HCT116 (cell line): Measurements from ENCODE around the gene C12orf43. TPM values are rescaled to one million over a fixed set of nuclear protein-coding genes. Genes with fewer than 3 reads are reported as not detected.

Experiments
- ATAC-seq: fragments of 200-7000 bp; cut with Tn5 transposase; 2 replicates; pipeline ENCODE4 v1.9.1; 2020; ENCODE audit warnings: mild to moderate bottlenecking, moderate library complexity
- BruUV-seq: library from RNA; stranded (reverse); fragments of 400-500 nt; replicated peaks from 2 replicates; lab custom pipeline; 2021; lab: Mats Ljungman, UMichigan
- CTCF ChIA-PET: fragments of 300-600 bp; sonication (Branson Sonifier 250); formaldehyde crosslinking; loops from one replicate; lab custom pipeline; 2021; ENCODE audit warnings: antibody characterized with exemption; lab: Charles Lee
- POLR2A ChIA-PET: fragments of 300-600, 350-600 bp; sonication (Branson Sonifier 250); formaldehyde crosslinking; loops from one replicate; lab custom pipeline; 2021; ENCODE audit warnings: antibody characterized with exemption; lab: Charles Lee
- RAD21 ChIA-PET, 2 experiments: fragments of 300-600 bp; sonication (Branson Sonifier 250); formaldehyde crosslinking; loops; one replicate each; lab custom pipeline; 2023; ENCODE audit warnings: low total read pairs in 2 of 2; ENCODE audit not compliant: uncharacterized antibody in 2 of 2, unreplicated experiment in 2 of 2, low non-redundant PET in 1 of 2; lab: Charles Lee
- DNase-seq: peaks from one replicate; pipeline ENCODE4 v3.0.0-alpha.2; 2010; ENCODE audit warnings: low read depth, low spot score
- H2AFZ ChIP-seq: fragments of 200-600 bp; shearing (Covaris generic), sonication (generic); 2 replicates; pipeline ENCODE4 v1.6.1; 2017; ENCODE audit warnings: low read depth, mixed run types, mixed read lengths, antibody characterized with exemption, low read length; ENCODE audit not compliant: poor library complexity, severe bottlenecking
- H3K27ac ChIP-seq: 2 replicates; pipeline ENCODE4 v1.5.1; 2012; ENCODE audit warnings: low read depth, low read length
- H3K27me3 ChIP-seq: fragments of 200-600 bp; sonication (generic); 2 replicates; pipeline ENCODE4 v1.6.1; 2016; ENCODE audit warnings: mixed run types, low read length, mixed read lengths; ENCODE audit not compliant: insufficient read depth
- H3K36me3 ChIP-seq, 2 experiments: fragments of 200-500 bp in 1 of 2; fragments of 200-600 bp in 1 of 2; sonication (Bioruptor generic) in 1 of 2; sonication (generic) in 1 of 2; 2 replicates each; pipeline versions ENCODE4 v1.5.1 to v1.6.1; 2014 to 2016; ENCODE audit warnings: low read length in 2 of 2, inconsistent platforms in 1 of 2, mixed read lengths in 1 of 2, mixed run types in 1 of 2; ENCODE audit not compliant: insufficient read depth in 2 of 2, control insufficient read depth in 1 of 2
- H3K4me1 ChIP-seq, 2 experiments: fragments of 200-600 bp in 1 of 2; sonication (generic) in 1 of 2; 2 replicates each; pipeline versions ENCODE4 v1.5.1 to v1.6.1; 2012 to 2017; ENCODE audit warnings: low read length in 2 of 2, inconsistent platforms in 1 of 2, mild to moderate bottlenecking in 1 of 2, mixed read lengths in 1 of 2, mixed run types in 1 of 2, moderate library complexity in 1 of 2; ENCODE audit not compliant: insufficient read depth in 2 of 2, control insufficient read depth in 1 of 2
- H3K4me2 ChIP-seq: fragments of 200-600 bp; sonication (generic); 2 replicates; pipeline ENCODE4 v1.6.1; 2017; ENCODE audit warnings: mixed run types, low read length, mixed read lengths
- H3K4me3 ChIP-seq, 2 experiments: fragments of 200-600 bp in 1 of 2; sonication (generic) in 1 of 2; replicated peaks in 1 of 2; 2 replicates each; pipeline ENCODE4 v1.5.1; 2011 to 2016; ENCODE audit warnings: low read length in 2 of 2, control low read depth in 1 of 2, low read depth in 1 of 2, mild to moderate bottlenecking in 1 of 2, mixed read lengths in 1 of 2, mixed run types in 1 of 2
- H3K79me2 ChIP-seq: fragments of 200-600 bp; sonication (generic); 2 replicates; pipeline ENCODE4 v1.6.1; 2017; ENCODE audit warnings: mild to moderate bottlenecking, mixed run types, low read length, moderate library complexity, mixed read lengths; ENCODE audit not compliant: insufficient read depth
- H3K9ac ChIP-seq: fragments of 200-600 bp; sonication (generic); 2 replicates; pipeline ENCODE4 v1.6.1; 2016; ENCODE audit warnings: low read length, mixed read lengths
- H3K9me2 ChIP-seq: fragments of 200-600 bp; sonication (generic), shearing (Covaris generic); 2 replicates; pipeline ENCODE4 v1.6.1; 2017; ENCODE audit warnings: mixed run types, mild to moderate bottlenecking, moderate library complexity; ENCODE audit not compliant: insufficient read depth
- H3K9me3 ChIP-seq, 2 experiments: fragments of 200-500 bp in 1 of 2; fragments of 200-600 bp in 1 of 2; sonication (Bioruptor generic) in 1 of 2; sonication (generic) in 1 of 2; 2 replicates each; pipeline ENCODE4 v1.6.1; 2014 to 2017; ENCODE audit warnings: low read length in 2 of 2, mixed read lengths in 2 of 2, inconsistent platforms in 1 of 2, low read depth in 1 of 2, mild to moderate bottlenecking in 1 of 2, mixed run types in 1 of 2, moderate library complexity in 1 of 2; ENCODE audit not compliant: control insufficient read depth in 1 of 2, insufficient read depth in 1 of 2
- H4K20me1 ChIP-seq: fragments of 200-600 bp; sonication (generic), shearing (Covaris generic); 2 replicates; pipeline ENCODE4 v1.6.1; 2017; ENCODE audit warnings: mixed run types, mild to moderate bottlenecking, moderate library complexity; ENCODE audit not compliant: insufficient read depth
- EGR1 ChIP-seq: IDR thresholded peaks from 2 replicates; pipeline ENCODE4 v1.6.1; 2012; ENCODE audit warnings: low read depth
- ELF1 ChIP-seq: IDR thresholded peaks from 2 replicates; pipeline ENCODE4 v1.6.1; 2012; ENCODE audit warnings: low read depth, borderline replicate concordance
- EZH2 ChIP-seq: fragments of 200-600 bp; sonication (generic); IDR thresholded peaks from 2 replicates; pipeline ENCODE4 v1.6.1; 2017; ENCODE audit warnings: antibody characterized with exemption, mixed run types
- EZH2phosphoT487 ChIP-seq: fragments of 200-600 bp; IDR thresholded peaks from 2 replicates; pipeline ENCODE4 v1.6.1; 2018; ENCODE audit warnings: antibody characterized with exemption, borderline replicate concordance
- FOSL1 ChIP-seq: IDR thresholded peaks from 2 replicates; pipeline ENCODE4 v1.6.1; 2012; ENCODE audit warnings: low read depth
- JUND ChIP-seq: IDR thresholded peaks from 2 replicates; pipeline ENCODE4 v1.6.1; 2012
- POLR2AphosphoS5 ChIP-seq: IDR thresholded peaks from 2 replicates; pipeline ENCODE4 v1.6.1; 2011; ENCODE audit warnings: mild to moderate bottlenecking, low read depth, low read length, moderate library complexity
- RAD21 ChIP-seq: IDR thresholded peaks from 2 replicates; pipeline ENCODE4 v1.6.1; 2012; ENCODE audit warnings: low read depth, mild to moderate bottlenecking
- SIN3A ChIP-seq: IDR thresholded peaks from 2 replicates; pipeline ENCODE4 v1.6.1; 2012; ENCODE audit warnings: low read depth
- SP1 ChIP-seq: IDR thresholded peaks from 2 replicates; pipeline ENCODE4 v1.6.1; 2012; ENCODE audit warnings: low read depth
- SRF ChIP-seq: IDR thresholded peaks from 2 replicates; pipeline ENCODE4 v1.6.1; 2012; ENCODE audit warnings: low read depth
- TCF7L2 ChIP-seq: IDR thresholded peaks from 2 replicates; pipeline ENCODE4 v1.7.0; 2011; ENCODE audit warnings: borderline replicate concordance, inconsistent platforms; ENCODE audit not compliant: insufficient read depth, insufficient read length; ENCODE audit errors: extremely low read depth
- YY1 ChIP-seq: IDR thresholded peaks from 2 replicates; pipeline ENCODE4 v1.6.1; 2011; ENCODE audit warnings: low read length, low read depth, moderate library complexity, mild to moderate bottlenecking; ENCODE audit not compliant: insufficient replicate concordance; ENCODE audit errors: extremely low read depth
- ZNF274 ChIP-seq: fragments of 200-500 bp; sonication (Bioruptor generic); IDR thresholded peaks from 2 replicates; pipeline ENCODE4 v1.6.1; 2014; ENCODE audit warnings: mild to moderate bottlenecking, low read depth, low read length, inconsistent platforms
- intact Hi-C: fragments of 100-400 bp; cut with micrococcal nuclease; formaldehyde crosslinking; loops from 2 replicates; pipeline ENCODE4 v1.10.0; 2022
- total RNA-seq: library from RNA; stranded (reverse); gene quantifications from one replicate; pipeline ENCODE4 v1.2.1, GENCODE V29; 2021; ENCODE audit not compliant: unreplicated experiment
- TF ChIP-seq, protein P1 (sequence below): IDR thresholded peaks from 2 replicates; pipeline ENCODE4 v1.6.1; 2012; ENCODE audit warnings: low read depth
- TF ChIP-seq, protein P2 (sequence below), 3 experiments: fragments of 200-600 bp in 1 of 3; sonication (generic) in 1 of 3; IDR thresholded peaks in 2 of 3; conservative IDR thresholded peaks in 1 of 3; 2 replicates each; pipeline ENCODE4 v1.5.1; 2012 to 2017; ENCODE audit warnings: low read depth in 2 of 3, low read length in 2 of 3, antibody characterized with exemption in 1 of 3, borderline replicate concordance in 1 of 3, control low read depth in 1 of 3, mild to moderate bottlenecking in 1 of 3, mixed read lengths in 1 of 3, mixed run types in 1 of 3, moderate library complexity in 1 of 3; ENCODE audit not compliant: insufficient read depth in 1 of 3

C12orf43 gene
- total RNA-seq, 1 experiment from 2014 or later: 16.2 TPM

DNA sequence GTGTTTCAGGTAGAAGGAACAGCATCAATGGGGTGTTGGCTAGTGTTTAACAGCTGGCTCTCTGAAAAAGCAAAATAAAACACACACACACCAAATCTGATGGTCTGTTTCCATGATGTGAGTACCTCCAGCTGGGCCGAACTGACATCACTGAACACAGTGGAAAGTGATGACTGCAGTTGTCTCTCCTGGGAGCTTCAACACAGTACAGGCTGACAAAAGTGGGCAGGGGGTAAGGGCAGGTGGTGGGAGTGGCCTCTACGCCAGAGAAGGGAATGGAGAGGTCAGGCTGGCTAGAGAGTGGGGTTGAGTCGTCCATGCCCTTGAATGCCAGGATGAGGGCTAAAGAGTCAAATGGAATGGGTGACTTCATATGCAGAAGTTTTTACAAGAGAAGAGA is 46.0 kb downstream of the C12orf43 start:
- no peaks in the 10 kb centered on the region for H3K9me2 ChIP-seq
- no peak overlapping the region for H3K9ac ChIP-seq
- H4K20me1 ChIP-seq: no peaks in the 10 kb centered on the region
- no peaks in the 10 kb centered on the region for H3K79me2 ChIP-seq
- ChIA-PET POLR2A (no interaction called here), CTCF (no interaction called here), RAD21 (no interaction called here)
- no peak overlapping the region for H3K27ac ChIP-seq
- H3K4me2 ChIP-seq: no peak overlapping the region
- H2AFZ ChIP-seq: no peak overlapping the region
- no peak overlapping the region for H3K4me3 ChIP-seq
- TF ChIP-seq EZH2: no peak
- DNase-seq (no peak), ATAC-seq (no peak)
- intact Hi-C loops: loop anchor here (2.0 to 5.0 kb wide), 5 partner anchors 26 to 258 kb away; partner anchors contain the start of genes ACADS and UNC119B
- no peaks in the 10 kb centered on the region for H3K27me3 ChIP-seq
- no peaks in the 10 kb centered on the region for H3K4me1 ChIP-seq
- H3K36me3 ChIP-seq: no peaks in the 10 kb centered on the region
- H3K9me3 ChIP-seq: no peaks in the 10 kb centered on the region
- BruUV-seq: no TSS peak

DNA sequence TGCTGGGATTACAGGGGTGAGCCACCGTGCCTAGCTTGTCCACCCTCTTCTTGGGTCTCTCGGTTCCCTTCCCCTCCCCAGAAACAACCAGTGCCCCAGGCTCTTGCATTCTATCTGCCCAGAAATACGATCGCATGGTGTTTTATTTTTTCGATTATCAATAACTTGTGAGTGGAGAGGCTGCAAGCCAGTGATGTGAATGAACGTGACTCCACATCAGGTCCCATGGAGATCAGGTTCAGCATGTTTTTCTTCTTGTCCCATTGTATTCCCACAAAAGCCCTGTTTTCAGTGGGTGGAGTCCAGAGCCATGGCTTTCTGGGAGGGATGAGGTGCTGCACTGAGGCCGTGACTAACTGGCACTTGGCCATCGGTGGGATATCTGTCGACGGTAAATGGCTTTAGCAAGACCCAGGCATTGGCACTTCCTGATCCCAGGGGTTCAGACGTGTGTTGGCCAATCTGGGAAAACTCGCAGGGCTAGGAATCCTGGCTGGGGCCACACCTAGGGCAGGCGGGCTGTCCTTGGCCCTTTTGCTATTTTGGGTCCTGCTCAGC is 50.7 kb downstream of the C12orf43 start:
- no peak overlapping the region for H3K4me3 ChIP-seq
- peaks cover 4 to 29% of the 10 kb centered on the region in 2 experiments for H3K4me1 ChIP-seq
- H2AFZ ChIP-seq: no peak overlapping the region
- ChIA-PET CTCF (no interaction called here), POLR2A (no interaction called here), RAD21 (no interaction called here)
- H3K27ac ChIP-seq: no peak overlapping the region
- TF ChIP-seq ZNF274 (no peak), EZH2 (no peak), SP1 (no peak), JUND (no peak), ELF1 (no peak), SRF (no peak), RAD21 (no peak), YY1 (no peak), POLR2AphosphoS5 (no peak), EGR1 (no peak), TCF7L2 (no peak), FOSL1 (no peak), EZH2phosphoT487 (no peak), SIN3A (no peak)
- TF ChIP-seq, protein P1, sequence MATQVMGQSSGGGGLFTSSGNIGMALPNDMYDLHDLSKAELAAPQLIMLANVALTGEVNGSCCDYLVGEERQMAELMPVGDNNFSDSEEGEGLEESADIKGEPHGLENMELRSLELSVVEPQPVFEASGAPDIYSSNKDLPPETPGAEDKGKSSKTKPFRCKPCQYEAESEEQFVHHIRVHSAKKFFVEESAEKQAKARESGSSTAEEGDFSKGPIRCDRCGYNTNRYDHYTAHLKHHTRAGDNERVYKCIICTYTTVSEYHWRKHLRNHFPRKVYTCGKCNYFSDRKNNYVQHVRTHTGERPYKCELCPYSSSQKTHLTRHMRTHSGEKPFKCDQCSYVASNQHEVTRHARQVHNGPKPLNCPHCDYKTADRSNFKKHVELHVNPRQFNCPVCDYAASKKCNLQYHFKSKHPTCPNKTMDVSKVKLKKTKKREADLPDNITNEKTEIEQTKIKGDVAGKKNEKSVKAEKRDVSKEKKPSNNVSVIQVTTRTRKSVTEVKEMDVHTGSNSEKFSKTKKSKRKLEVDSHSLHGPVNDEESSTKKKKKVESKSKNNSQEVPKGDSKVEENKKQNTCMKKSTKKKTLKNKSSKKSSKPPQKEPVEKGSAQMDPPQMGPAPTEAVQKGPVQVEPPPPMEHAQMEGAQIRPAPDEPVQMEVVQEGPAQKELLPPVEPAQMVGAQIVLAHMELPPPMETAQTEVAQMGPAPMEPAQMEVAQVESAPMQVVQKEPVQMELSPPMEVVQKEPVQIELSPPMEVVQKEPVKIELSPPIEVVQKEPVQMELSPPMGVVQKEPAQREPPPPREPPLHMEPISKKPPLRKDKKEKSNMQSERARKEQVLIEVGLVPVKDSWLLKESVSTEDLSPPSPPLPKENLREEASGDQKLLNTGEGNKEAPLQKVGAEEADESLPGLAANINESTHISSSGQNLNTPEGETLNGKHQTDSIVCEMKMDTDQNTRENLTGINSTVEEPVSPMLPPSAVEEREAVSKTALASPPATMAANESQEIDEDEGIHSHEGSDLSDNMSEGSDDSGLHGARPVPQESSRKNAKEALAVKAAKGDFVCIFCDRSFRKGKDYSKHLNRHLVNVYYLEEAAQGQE: no peak
- TF ChIP-seq, protein P2, sequence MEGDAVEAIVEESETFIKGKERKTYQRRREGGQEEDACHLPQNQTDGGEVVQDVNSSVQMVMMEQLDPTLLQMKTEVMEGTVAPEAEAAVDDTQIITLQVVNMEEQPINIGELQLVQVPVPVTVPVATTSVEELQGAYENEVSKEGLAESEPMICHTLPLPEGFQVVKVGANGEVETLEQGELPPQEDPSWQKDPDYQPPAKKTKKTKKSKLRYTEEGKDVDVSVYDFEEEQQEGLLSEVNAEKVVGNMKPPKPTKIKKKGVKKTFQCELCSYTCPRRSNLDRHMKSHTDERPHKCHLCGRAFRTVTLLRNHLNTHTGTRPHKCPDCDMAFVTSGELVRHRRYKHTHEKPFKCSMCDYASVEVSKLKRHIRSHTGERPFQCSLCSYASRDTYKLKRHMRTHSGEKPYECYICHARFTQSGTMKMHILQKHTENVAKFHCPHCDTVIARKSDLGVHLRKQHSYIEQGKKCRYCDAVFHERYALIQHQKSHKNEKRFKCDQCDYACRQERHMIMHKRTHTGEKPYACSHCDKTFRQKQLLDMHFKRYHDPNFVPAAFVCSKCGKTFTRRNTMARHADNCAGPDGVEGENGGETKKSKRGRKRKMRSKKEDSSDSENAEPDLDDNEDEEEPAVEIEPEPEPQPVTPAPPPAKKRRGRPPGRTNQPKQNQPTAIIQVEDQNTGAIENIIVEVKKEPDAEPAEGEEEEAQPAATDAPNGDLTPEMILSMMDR (IDR thresholded peaks at IDR 0.05 in 2 of 3, conservative IDR thresholded peaks at IDR 0.05 in 1 of 3; ENCODE audit: borderline replicate concordance in 1 of 3, insufficient read depth in 1 of 3, low read depth in 2 of 3, low read length in 2 of 3): no peak
- H3K9me3 ChIP-seq: no peaks in the 10 kb centered on the region
- H3K79me2 ChIP-seq: no peaks in the 10 kb centered on the region
- no peaks in the 10 kb centered on the region for H3K36me3 ChIP-seq
- H3K27me3 ChIP-seq: no peaks in the 10 kb centered on the region
- ATAC-seq (no peak), DNase-seq (no peak)
- no TSS peak for BruUV-seq
- no peaks in the 10 kb centered on the region for H3K9me2 ChIP-seq
- H3K9ac ChIP-seq: no peak overlapping the region
- intact Hi-C loops: no loop called here
- no peak overlapping the region for H3K4me2 ChIP-seq
- H4K20me1 ChIP-seq: no peaks in the 10 kb centered on the region
